IMR-90 (cell line): ENCODE results near the gene KY. TPM values are rescaled to one million over a fixed set of nuclear protein-coding genes. Genes with fewer than 3 reads are reported as not detected.
A peak's percentile ranks its signal among the peaks of the same experiment; 100 is the strongest.

Source experiments
- ATAC-seq: fragments of 200-7000 bp; cut with Tn5 transposase; 2 replicates; pipeline ENCODE4 v1.9.1; 2020; ENCODE audit warnings: low read depth, mild to moderate bottlenecking, moderate library complexity
- BruUV-seq: library from RNA; stranded (reverse); fragments of 400-500 nt; replicated peaks from 2 replicates; lab custom pipeline; 2021; lab: Mats Ljungman, UMichigan
- CTCF ChIA-PET: fragments of 300-600 bp; formaldehyde crosslinking; extraction: SDS; loops from one replicate; lab custom pipeline; 2021; ENCODE audit warnings: antibody characterized with exemption; lab: Yijun Ruan, JAX
- POLR2A ChIA-PET: fragments of 300-600 bp; sonication (Branson Sonifier 250); formaldehyde crosslinking; loops from one replicate; lab custom pipeline; 2022; ENCODE audit warnings: antibody characterized with exemption; ENCODE audit not compliant: unreplicated experiment; lab: Charles Lee
- DNase-seq: peaks from one replicate; pipeline ENCODE4 v3.0.0; 2013
- H2AFZ ChIP-seq: replicated peaks from 2 replicates; pipeline ENCODE3; 2013; ENCODE audit warnings: low read length, mild to moderate bottlenecking; ENCODE audit not compliant: poor library complexity
- H2AK5ac ChIP-seq: 2 replicates; pipeline ENCODE4 v1.6.1; 2013; ENCODE audit warnings: low read depth, low read length, inconsistent platforms
- H2AK9ac ChIP-seq: replicated peaks from 2 replicates; pipeline ENCODE3; 2013; ENCODE audit warnings: mild to moderate bottlenecking, low read depth, low read length, moderate library complexity; ENCODE audit not compliant: poor library complexity
- H2BK120ac ChIP-seq: 2 replicates; pipeline ENCODE4 v1.6.1; 2013; ENCODE audit warnings: low read depth, low read length, inconsistent platforms
- H2BK15ac ChIP-seq: 3 replicates; pipeline ENCODE4 v1.6.1; 2013; ENCODE audit warnings: low read depth, low read length, inconsistent platforms
- H2BK20ac ChIP-seq: 2 replicates; pipeline ENCODE4 v1.6.1; 2013; ENCODE audit warnings: low read depth, mild to moderate bottlenecking, inconsistent platforms, low read length, moderate library complexity
- H2BK5ac ChIP-seq: 2 replicates; pipeline ENCODE4 v1.6.1; 2013; ENCODE audit warnings: mild to moderate bottlenecking, low read depth, low read length, inconsistent platforms; ENCODE audit not compliant: poor library complexity, severe bottlenecking
- H3K14ac ChIP-seq: replicated peaks from 2 replicates; pipeline ENCODE4 v1.6.1; 2013; ENCODE audit warnings: low read depth, low read length, inconsistent platforms
- H3K18ac ChIP-seq: 2 replicates; pipeline ENCODE4 v1.6.1; 2013; ENCODE audit warnings: low read depth, low read length, control low read depth
- H3K23ac ChIP-seq: 2 replicates; pipeline ENCODE4 v1.6.1; 2013; ENCODE audit warnings: low read depth, low read length, inconsistent platforms
- H3K27ac ChIP-seq: 2 replicates; pipeline ENCODE4 v1.5.1; 2013; ENCODE audit warnings: mild to moderate bottlenecking, control low read depth, low read length; ENCODE audit not compliant: insufficient read depth
- H3K27me3 ChIP-seq: 2 replicates; pipeline ENCODE4 v1.6.1; 2013; ENCODE audit warnings: low read length; ENCODE audit not compliant: control insufficient read depth, insufficient read depth
- H3K36me3 ChIP-seq: 2 replicates; pipeline ENCODE4 v1.6.1; 2013; ENCODE audit warnings: low read length, mixed read lengths; ENCODE audit not compliant: control insufficient read depth, insufficient read depth
- H3K4ac ChIP-seq: 2 replicates; pipeline ENCODE4 v1.6.1; 2013; ENCODE audit warnings: low read depth, low read length, inconsistent platforms
- H3K4me1 ChIP-seq: 2 replicates; pipeline ENCODE4 v1.6.1; 2013; ENCODE audit warnings: low read length, mixed read lengths; ENCODE audit not compliant: control insufficient read depth, insufficient read depth
- H3K4me2 ChIP-seq: 2 replicates; pipeline ENCODE4 v1.6.1; 2013; ENCODE audit warnings: low read depth, mild to moderate bottlenecking, control low read depth, low read length, moderate library complexity
- H3K4me3 ChIP-seq: 2 replicates; pipeline ENCODE4 v1.5.1; 2013; ENCODE audit warnings: low read depth, mild to moderate bottlenecking, control low read depth, low read length, moderate library complexity; ENCODE audit not compliant: insufficient read depth
- H3K56ac ChIP-seq: 2 replicates; pipeline ENCODE4 v1.6.1; 2013; ENCODE audit warnings: low read length, inconsistent platforms; ENCODE audit not compliant: insufficient read depth; ENCODE audit errors: extremely low read depth
- H3K79me1 ChIP-seq, 2 experiments: 2 replicates each; pipeline ENCODE4 v1.6.1; 2013; ENCODE audit warnings: low read length in 2 of 2, inconsistent platforms in 1 of 2, low read depth in 1 of 2
- H3K9ac ChIP-seq: 2 replicates; pipeline ENCODE4 v1.6.1; 2013; ENCODE audit warnings: low read depth, low read length, control low read depth
- H3K9me1 ChIP-seq: 2 replicates; pipeline ENCODE4 v1.6.1; 2013; ENCODE audit warnings: low read length, inconsistent platforms; ENCODE audit not compliant: insufficient read depth
- H3K9me3 ChIP-seq: 2 replicates; pipeline ENCODE4 v1.6.1; 2013; ENCODE audit warnings: low read length; ENCODE audit not compliant: control insufficient read depth, insufficient read depth
- H4K20me1 ChIP-seq: 2 replicates; pipeline ENCODE4 v1.6.1; 2013; ENCODE audit warnings: low read length, inconsistent platforms; ENCODE audit not compliant: insufficient read depth
- H4K5ac ChIP-seq: 2 replicates; pipeline ENCODE4 v1.6.1; 2013; ENCODE audit warnings: mild to moderate bottlenecking, low read depth, low read length, control low read depth
- H4K8ac ChIP-seq, 2 experiments: 2 replicates each; pipeline ENCODE4 v1.6.1; 2013; ENCODE audit warnings: low read depth in 2 of 2, low read length in 2 of 2, control low read depth in 1 of 2, inconsistent platforms in 1 of 2
- H4K91ac ChIP-seq: 2 replicates; pipeline ENCODE4 v1.6.1; 2013; ENCODE audit warnings: low read depth, low read length, inconsistent platforms; ENCODE audit not compliant: insufficient read depth
- BHLHE40 ChIP-seq: fragments of 150-350 bp; IDR thresholded peaks from 2 replicates; pipeline ENCODE4 v1.6.1; 2016; ENCODE audit warnings: mild to moderate bottlenecking, low read depth, low read length
- CEBPB ChIP-seq: IDR thresholded peaks from 2 replicates; pipeline ENCODE4 v1.6.1; 2012; ENCODE audit warnings: low read depth, low read length, improper control_type of control experiment
- CHD1 ChIP-seq: IDR thresholded peaks from 2 replicates; pipeline ENCODE4 v1.6.1; 2012; ENCODE audit warnings: low read depth, low read length, improper control_type of control experiment
- FOS ChIP-seq: fragments of 150-350 bp; IDR thresholded peaks from 2 replicates; pipeline ENCODE4 v1.6.1; 2016; ENCODE audit warnings: low read depth, low read length
- MAZ ChIP-seq: IDR thresholded peaks from 2 replicates; pipeline ENCODE4 v1.6.1; 2012; ENCODE audit warnings: low read depth, mild to moderate bottlenecking, low read length, improper control_type of control experiment, moderate library complexity, borderline replicate concordance
- NFE2L2 ChIP-seq: fragments of 150-350 bp; IDR thresholded peaks from 2 replicates; pipeline ENCODE4 v1.6.1; 2016; ENCODE audit warnings: low read depth, mild to moderate bottlenecking, low read length
- POLR2A ChIP-seq: IDR thresholded peaks from 2 replicates; pipeline ENCODE4 v1.6.1; 2012; ENCODE audit warnings: mild to moderate bottlenecking, low read depth, low read length
- RAD21 ChIP-seq: IDR thresholded peaks from 2 replicates; pipeline ENCODE4 v1.6.1; 2012; ENCODE audit warnings: low read length, improper control_type of control experiment
- RCOR1 ChIP-seq: IDR thresholded peaks from 2 replicates; pipeline ENCODE4 v1.6.1; 2012; ENCODE audit warnings: mild to moderate bottlenecking, low read length, improper control_type of control experiment; ENCODE audit not compliant: insufficient replicate concordance
- RFX5 ChIP-seq: IDR thresholded peaks from 2 replicates; pipeline ENCODE4 v1.8.0; 2012; ENCODE audit warnings: low read depth, mild to moderate bottlenecking, low read length, moderate library complexity
- SMC3 ChIP-seq: fragments of 150-350 bp; IDR thresholded peaks from 2 replicates; pipeline ENCODE4 v1.6.1; 2016; ENCODE audit warnings: low read depth, mild to moderate bottlenecking, antibody characterized with exemption, low read length, moderate library complexity
- USF2 ChIP-seq: fragments of 150-350 bp; IDR thresholded peaks from 2 replicates; pipeline ENCODE4 v1.6.1; 2017; ENCODE audit warnings: mild to moderate bottlenecking, antibody characterized with exemption, low read length, low read depth
- WGBS, 2 experiments: methylation state at CpG; one replicate each; pipeline versions ENCODE4 v1.1.5 to v1.1.7; 2013; ENCODE audit warnings: missing lambda C conversion rate in 2 of 2; ENCODE audit not compliant: insufficient read length in 1 of 2; ENCODE audit errors: extremely low coverage in 2 of 2; 5-methylcytosine and 5-hydroxymethylcytosine counted together
- dilution Hi-C: fragments of 300-500 bp; cut with HindIII; formaldehyde crosslinking; loops from one replicate; pipeline ENCODE4 v1.14.3; 2018; ENCODE audit warnings: low sequenced_read_pairs; ENCODE audit not compliant: unreplicated experiment
- in situ Hi-C: fragments of 300-500 bp; cut with MboI; formaldehyde crosslinking; loops from 3 replicates; pipeline ENCODE4 v1.14.3; 2019; ENCODE audit warnings: low sequenced_read_pairs, inconsistent platforms, mixed read lengths
- intact Hi-C: fragments of 100-400 bp; cut with micrococcal nuclease; formaldehyde crosslinking; loops from 2 replicates; pipeline ENCODE4 v1.10.0; 2022
- polyA plus RNA-seq, 3 experiments: library from polyadenylated mRNA; depleted of rRNA; stranded (reverse); fragments of >200 nt; gene quantifications; 2 replicates each; pipeline ENCODE4 v1.2.3, GENCODE V29; 2012; ENCODE audit warnings: low replicate concordance in 1 of 3
- total RNA-seq: library from RNA; depleted of rRNA; stranded (reverse); fragments of >200 nt; gene quantifications from 2 replicates; pipeline ENCODE4 v1.2.3, GENCODE V29; 2012
- TF ChIP-seq, protein P1 (sequence below): conservative IDR thresholded peaks from 2 replicates; pipeline ENCODE4 v1.5.1; 2012; ENCODE audit warnings: mild to moderate bottlenecking, low read depth, low read length, improper control_type of control experiment

KY gene
- total and polyA plus RNA-seq, 2 of the 4 experiments (the other 2 are of a cell fraction) = under 0.01 to 0.09 TPM

DNA sequence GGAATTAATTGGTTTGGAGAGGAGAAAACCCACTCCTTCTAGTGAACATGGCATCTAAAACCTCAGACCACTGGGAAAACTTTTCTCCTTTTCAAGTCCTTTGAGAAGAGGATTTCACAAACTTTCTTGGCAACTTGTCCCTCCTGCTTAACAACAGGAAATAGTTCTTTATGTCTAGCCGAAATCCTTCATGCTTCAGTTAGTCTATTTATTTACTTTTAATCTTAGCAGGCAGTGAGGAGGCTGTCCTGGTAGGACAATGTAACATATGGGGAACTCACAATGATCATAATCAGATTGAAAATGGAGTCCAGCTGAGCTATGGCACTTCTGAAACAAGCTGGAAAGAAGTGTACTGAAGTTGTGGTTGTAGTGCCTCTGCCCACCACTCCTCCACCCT lies 50.6 kb downstream of the KY start:
- no TSS peak for BruUV-seq
- TF ChIP-seq, protein P1, sequence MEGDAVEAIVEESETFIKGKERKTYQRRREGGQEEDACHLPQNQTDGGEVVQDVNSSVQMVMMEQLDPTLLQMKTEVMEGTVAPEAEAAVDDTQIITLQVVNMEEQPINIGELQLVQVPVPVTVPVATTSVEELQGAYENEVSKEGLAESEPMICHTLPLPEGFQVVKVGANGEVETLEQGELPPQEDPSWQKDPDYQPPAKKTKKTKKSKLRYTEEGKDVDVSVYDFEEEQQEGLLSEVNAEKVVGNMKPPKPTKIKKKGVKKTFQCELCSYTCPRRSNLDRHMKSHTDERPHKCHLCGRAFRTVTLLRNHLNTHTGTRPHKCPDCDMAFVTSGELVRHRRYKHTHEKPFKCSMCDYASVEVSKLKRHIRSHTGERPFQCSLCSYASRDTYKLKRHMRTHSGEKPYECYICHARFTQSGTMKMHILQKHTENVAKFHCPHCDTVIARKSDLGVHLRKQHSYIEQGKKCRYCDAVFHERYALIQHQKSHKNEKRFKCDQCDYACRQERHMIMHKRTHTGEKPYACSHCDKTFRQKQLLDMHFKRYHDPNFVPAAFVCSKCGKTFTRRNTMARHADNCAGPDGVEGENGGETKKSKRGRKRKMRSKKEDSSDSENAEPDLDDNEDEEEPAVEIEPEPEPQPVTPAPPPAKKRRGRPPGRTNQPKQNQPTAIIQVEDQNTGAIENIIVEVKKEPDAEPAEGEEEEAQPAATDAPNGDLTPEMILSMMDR = no peak
- TF ChIP-seq RFX5 (no peak), FOS (no peak), NFE2L2 (no peak), CEBPB (no peak), BHLHE40 (no peak), USF2 (no peak), RAD21 (no peak), RCOR1 (no peak), MAZ (no peak), SMC3 (no peak), CHD1 (no peak), POLR2A (no peak)

More for the DNA sequence above, 50.6 kb downstream of the KY start:
- no peak overlapping the region for H3K56ac ChIP-seq
- peaks cover 3% of the 10 kb centered on the region; the same call in 1 of the 2 replicates for H3K4me1 ChIP-seq
- H4K91ac ChIP-seq = no peak overlapping the region
- no peak overlapping the region for H4K8ac ChIP-seq
- H3K14ac ChIP-seq = no peak overlapping the region
- no peak overlapping the region for H3K27ac ChIP-seq
- no peak overlapping the region for H2BK5ac ChIP-seq
- no peaks in the 10 kb centered on the region for H3K79me1 ChIP-seq
- no peaks in the 10 kb centered on the region for H3K36me3 ChIP-seq
- no peak overlapping the region for H3K9ac ChIP-seq
- H4K20me1 ChIP-seq = no peaks in the 10 kb centered on the region
- dilution Hi-C loops (no loop called here), intact Hi-C loops (loop anchor here (1.0 to 5.0 kb wide), 2 partner anchors 902 to 1295 kb away; no protein-coding TSS in a partner anchor), in situ Hi-C loops (loop anchor here (5.0 to 10.0 kb wide), 2 partner anchors 157 to 1295 kb away; no protein-coding TSS in a partner anchor)
- peak; percentile 4 for ATAC-seq
- H2BK20ac ChIP-seq = no peak overlapping the region
- no peak overlapping the region for H2AFZ ChIP-seq
- no peak overlapping the region for H3K18ac ChIP-seq
- no peak overlapping the region; the same call in 1 of the 2 replicates for H3K4me2 ChIP-seq
- H4K5ac ChIP-seq = no peak overlapping the region
- no peak overlapping the region for H2BK120ac ChIP-seq
- ChIA-PET POLR2A (no interaction called here), CTCF (interaction anchor here (0.6 to 1.8 kb wide), 10 partner anchors 10 to 1771 kb away, joined by 3 to 16 read pairs (median 5); partner anchors contain the start of gene EPHB1)
- no peak overlapping the region for H3K4me3 ChIP-seq
- WGBS, 2 experiments = no CpG with 5 or more reads among the region's 1 CpG
- H3K9me1 ChIP-seq = peaks cover 3% of the 10 kb centered on the region; the same call in 1 of the 2 replicates
- H3K9me3 ChIP-seq = no peaks in the 10 kb centered on the region
- no peak for DNase-seq
- no peak overlapping the region for H3K23ac ChIP-seq
- H2AK9ac ChIP-seq = no peak overlapping the region
- no peak overlapping the region for H2AK5ac ChIP-seq
- H3K27me3 ChIP-seq = peaks cover 14% of the 10 kb centered on the region
- no peak overlapping the region for H2BK15ac ChIP-seq
- H3K4ac ChIP-seq = no peak overlapping the region
